Sigmoid colon (tissue), 4 donors: ENCODE results near the gene ZBED2.

Source experiments
- CTCF ChIP-seq, 4 experiments: fragments of 450-650 bp in 3 of 4; fragments of 200-600 bp in 1 of 4; IDR thresholded peaks; one replicate each; pipeline ENCODE4 v1.5.1; 2016 to 2019; ENCODE audit warnings: antibody characterized with exemption in 4 of 4, mild to moderate bottlenecking in 3 of 4, moderate library complexity in 2 of 4
- EP300 ChIP-seq, 4 donors: sonication (generic); formaldehyde crosslinking; IDR thresholded peaks; one replicate each; pipeline ENCODE4 v1.6.1; 2017; ENCODE audit warnings: antibody characterized with exemption in 4 of 4
- POLR2A ChIP-seq, 2 donors: fragments of 450-650 bp; IDR thresholded peaks; one replicate each; pipeline ENCODE4 v1.6.1; 2016; ENCODE audit warnings: antibody characterized with exemption in 2 of 2, mild to moderate bottlenecking in 2 of 2, moderate library complexity in 2 of 2
- POLR2AphosphoS5 ChIP-seq, 4 donors: sonication (generic); formaldehyde crosslinking; IDR thresholded peaks; one replicate each; pipeline ENCODE4 v1.6.1; 2017; ENCODE audit warnings: antibody characterized with exemption in 4 of 4

DNA sequence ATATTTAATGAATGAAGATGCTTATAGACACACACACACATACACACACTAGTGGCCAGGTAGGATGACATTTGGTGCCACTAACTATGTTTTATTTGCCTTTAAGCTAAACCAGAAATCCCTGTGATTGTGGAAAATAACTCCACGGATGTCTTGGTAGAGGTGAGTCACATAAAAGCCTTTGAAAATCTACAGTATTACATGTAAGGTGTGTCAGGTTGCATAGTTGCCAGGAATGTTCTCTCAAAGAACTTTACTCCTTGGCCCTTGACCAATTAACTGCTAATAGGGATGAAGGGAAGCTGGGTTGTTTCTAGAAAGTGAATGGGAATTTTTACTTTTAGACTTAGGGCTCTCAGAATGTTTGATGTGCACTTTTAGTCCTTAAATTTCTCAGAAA, 9.9 kb downstream of the ZBED2 start:
- TF ChIP-seq CTCF (IDR thresholded peaks at IDR 0.05) = no peak
- TF ChIP-seq POLR2A (IDR thresholded peaks at IDR 0.05) = no peak
- no peak for TF ChIP-seq EP300 (IDR thresholded peaks at IDR 0.05)
- no peak for TF ChIP-seq POLR2AphosphoS5 (IDR thresholded peaks at IDR 0.05)
